Epidermal melanocyte (primary cell): ENCODE measurements around the gene TRIM66.
A peak's percentile ranks its signal among the peaks of the same experiment; 100 is the strongest.

Experiments
- DNase-seq: peaks from one replicate; pipeline ENCODE4 v3.0.0; 2011; ENCODE audit warnings: low spot score; ENCODE audit not compliant: insufficient read length

TRIM66 gene

DNA sequence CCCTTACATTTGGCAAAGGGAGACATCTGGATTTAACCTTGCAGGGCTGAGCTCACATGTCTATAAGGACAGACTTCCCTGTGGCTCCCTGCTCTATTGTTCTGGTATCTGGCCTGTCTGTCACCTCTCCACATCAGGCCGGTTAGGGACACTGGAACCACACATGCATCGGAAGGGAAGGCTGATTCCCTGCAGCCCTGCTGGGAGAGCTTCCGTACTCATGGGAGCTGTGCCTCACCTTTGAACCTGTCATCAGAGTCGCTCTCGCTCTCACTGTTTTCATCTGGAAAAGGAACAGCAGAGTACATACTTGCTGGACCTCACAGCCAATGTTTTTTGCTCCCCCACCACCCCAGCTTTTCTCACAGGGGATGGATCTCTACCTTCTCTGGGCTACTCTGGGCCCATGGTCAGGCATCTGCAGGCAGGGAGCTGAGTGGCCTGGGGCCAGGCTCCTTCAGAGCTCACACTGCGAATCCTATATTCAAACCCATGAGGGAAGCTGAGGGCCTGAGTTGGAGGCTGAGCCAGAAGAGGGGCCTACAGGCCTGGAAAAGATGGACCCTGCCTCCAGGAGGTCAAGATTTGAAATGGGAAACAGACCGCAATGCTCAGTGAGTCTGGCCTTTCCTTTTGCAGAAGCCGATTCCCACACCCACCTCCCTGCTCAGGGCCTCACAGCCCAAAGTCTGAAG lies 31.4 kb upstream of the TRIM66 start:
- DNase-seq = no peak

DNA sequence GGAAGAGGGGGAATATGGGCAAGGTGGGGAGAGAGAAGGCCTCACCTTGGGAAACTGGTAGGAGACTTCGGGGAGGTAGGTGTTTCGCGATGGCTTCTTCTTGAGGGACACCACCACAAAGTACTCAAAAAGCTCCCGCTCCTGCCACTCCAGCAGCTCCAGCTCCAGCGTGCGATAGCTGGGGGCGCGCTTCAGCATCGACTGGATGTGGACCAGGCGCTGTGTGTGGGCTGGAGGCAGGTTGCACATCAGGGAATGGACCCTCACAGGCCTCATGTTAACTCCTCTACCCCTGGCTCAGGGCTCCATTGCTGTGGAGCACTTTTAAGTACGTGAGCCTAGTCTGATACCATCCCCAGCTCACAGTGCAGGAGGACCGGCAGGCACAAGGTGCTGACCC lies 30.0 kb upstream of the TRIM66 start:
- no peak for DNase-seq

DNA sequence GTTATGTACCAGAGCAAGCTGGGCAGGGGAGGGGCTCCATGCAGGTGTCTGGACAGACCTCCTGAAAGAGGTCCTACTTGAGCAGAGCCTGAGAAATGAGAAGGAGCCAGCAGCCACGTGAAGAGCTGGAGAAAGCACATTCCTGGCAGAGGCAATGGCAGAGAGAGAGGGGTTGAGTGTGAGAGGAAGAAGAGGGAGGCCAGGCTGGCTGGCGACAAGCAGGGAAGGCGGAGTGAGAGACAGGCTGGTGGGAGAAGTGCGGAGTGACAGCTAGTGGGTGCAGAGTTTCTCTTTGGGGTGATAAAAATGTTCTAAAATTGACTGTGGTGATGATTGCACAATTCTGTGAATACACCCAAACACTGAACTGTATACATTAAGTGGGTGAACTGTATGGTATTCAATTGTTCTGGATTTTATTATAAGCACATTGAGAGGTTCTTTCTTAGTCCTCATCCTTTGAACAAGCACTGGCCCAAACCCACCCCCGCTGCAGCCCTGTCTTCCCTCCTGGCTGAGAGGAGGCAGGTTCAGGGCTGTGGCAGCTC lies 29.5 kb upstream of the TRIM66 start:
- no peak for DNase-seq

DNA sequence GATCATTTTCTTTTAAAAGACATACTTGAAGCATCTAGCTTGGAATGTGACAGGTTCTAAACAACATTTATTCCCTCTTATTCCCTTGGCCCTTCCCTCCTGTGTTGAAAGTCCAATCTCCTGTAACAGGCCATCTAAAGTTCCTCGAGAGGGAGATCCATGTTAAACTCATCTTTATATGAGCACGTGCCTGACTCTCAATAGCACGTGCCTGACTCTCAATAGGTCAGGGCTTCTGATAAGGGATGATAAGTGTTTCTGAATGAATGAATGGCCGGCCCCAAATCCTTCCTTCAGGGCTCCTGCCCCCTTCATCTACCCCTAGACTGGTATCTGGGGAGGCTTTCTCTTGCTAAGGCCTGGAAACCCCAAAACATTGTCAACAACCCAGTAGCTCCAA lies 27.3 kb upstream of the TRIM66 start:
- no peak for DNase-seq

DNA sequence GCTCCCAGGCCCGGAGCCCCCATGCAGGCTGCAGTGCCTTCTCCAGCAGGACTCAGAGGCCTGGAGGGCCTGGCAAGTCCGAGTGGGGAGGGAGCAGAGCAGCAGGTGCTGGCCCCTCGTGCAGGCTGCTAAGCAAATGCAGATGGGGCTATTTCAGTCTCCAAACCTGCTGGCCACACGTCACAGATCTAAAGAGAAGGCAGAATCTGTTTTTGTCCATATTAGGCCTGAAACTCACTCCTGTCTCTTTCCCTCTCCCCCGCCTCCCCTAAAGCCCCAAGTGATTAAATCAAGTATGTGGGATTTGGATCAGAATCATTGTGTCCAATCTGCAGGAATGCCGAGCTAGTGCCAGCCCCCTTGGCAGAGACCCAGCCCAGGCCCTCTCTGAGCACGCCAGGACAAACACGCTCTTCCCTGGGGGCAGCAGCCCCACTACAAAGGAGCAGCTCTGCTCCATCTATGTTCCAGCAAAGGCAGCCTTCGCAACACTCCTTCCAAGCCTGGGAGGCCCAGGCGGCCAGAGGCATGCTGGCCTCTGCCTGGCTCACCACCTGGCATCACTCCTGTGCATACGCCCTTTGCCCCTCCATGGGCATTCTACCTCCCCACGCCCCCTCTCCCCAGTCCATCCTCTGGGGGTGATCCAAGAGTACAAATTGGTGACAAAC lies 26.7 kb upstream of the TRIM66 start:
- no peak for DNase-seq

DNA sequence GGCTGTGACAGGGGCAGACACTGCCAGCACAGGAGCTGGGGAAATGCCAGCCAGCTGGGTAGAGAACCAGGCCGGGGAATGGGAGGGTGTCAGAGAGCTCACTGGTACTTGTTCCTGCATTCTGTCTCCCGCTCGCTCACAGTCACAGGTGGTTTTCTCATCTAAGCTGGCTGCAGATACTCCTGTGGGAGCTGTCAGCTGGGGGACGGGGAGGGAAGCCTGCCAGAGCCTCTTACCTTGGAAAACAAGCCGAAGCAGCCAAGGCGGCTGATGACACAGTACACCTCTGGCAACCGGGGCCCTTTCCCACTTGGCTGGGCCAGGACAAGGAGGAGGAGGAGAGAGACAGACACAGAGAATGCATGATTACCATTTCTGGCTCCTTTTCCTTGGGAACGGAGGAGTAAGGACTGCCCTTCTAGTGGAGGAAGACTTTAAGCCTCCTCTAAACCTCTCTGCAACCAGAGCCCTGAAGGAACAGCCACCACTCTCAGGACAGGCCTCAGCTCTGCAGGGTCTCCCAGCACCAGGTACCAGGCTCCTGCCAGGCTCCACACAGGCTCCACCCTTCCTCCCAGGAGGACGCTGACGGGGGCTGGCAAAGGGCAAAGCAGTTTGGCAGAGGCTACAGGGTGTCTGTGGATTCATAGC lies 25.2 kb upstream of the TRIM66 start:
- DNase-seq = no peak

DNA sequence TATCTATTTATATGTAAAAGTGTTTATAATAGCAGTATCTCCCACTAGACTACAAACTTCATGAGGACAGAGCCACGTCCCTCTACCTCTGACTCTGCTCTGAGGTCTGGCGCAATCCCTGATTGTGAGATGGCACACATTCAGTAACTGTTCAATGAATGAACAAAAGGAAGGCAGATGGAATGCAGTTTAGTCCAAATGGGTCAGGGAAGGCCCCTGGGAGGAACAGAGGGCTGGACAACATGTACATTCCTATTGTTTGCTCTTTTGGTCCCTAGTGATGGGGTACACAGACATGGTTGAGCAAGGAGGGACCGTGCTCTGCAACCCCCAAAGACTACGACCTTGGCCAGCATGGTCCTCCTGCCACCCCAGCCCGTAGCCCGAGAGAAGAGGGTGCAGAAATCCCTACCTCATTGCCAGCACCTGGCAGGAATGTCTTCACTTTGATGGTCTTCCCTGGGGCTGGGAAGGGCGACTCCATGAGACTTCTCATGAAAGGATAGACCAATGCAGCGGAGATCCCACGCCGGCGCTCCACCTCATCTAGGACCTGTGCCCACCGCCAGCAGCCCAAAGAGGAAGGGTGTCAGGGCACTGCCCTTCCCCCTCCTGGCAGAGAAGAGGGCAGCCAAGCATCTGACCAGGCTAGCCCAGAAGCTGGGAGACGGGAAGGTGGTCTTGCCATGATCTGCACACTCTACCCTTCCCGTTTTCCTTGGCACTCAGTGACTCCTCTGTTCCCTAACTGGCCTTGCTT lies 24.4 kb upstream of the TRIM66 start:
- no peak for DNase-seq

DNA sequence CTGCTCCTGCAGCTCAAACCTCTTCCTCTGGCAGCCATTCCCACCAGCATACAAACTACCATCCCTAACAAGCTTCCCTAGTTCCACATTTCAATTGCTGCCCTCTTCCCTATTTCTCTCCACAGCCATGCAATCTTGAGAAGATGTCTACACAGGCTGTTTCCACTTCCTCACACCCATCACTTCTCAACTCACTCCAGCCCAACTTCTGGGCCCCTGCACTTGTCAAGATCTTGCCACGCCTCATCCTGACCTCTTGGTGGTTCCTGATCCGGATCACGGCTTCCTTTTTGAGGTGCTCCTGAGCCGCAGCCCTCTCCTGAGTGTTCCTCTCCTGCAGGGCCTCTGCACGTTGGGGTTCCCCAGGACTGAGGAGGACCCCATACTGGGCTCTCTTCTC lies 22.7 kb upstream of the TRIM66 start:
- DNase-seq = no peak

DNA sequence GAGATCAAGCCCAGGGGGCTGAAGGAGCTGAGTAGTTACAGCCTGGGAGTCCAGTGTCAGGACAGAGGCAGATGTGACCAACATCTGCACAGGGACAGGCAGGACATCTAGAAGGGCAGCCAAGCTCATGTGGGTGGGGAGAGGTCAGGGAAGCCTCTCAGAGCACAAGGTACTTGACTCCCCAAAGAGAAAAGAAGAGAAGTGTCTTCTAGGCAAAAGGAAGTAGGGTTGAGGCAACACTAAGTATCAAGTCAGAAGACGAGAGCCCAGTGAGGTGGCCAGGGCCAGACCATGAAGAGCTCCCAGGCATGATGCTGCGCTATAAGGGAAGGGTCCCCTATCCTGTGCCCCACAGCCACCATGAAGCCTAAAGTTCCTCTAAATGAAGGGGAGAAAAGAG lies 21.7 kb upstream of the TRIM66 start:
- DNase-seq = no peak

DNA sequence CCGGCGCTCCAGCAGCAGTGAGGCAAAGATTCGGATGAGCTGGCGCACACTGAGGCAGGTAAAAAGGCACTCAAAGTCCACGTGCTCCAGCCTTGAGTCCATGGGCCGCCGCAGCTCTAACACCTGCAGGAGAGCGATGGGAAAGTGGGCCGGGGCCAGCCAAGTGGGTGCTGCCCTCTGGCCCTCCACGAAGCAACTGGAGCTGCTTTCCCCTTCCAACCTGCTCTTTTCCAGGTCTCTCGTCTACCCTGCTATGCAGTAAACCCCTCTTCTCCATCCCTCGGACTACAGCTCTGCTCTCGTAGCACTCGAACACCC lies 20.1 kb upstream of the TRIM66 start:
- no peak for DNase-seq

DNA sequence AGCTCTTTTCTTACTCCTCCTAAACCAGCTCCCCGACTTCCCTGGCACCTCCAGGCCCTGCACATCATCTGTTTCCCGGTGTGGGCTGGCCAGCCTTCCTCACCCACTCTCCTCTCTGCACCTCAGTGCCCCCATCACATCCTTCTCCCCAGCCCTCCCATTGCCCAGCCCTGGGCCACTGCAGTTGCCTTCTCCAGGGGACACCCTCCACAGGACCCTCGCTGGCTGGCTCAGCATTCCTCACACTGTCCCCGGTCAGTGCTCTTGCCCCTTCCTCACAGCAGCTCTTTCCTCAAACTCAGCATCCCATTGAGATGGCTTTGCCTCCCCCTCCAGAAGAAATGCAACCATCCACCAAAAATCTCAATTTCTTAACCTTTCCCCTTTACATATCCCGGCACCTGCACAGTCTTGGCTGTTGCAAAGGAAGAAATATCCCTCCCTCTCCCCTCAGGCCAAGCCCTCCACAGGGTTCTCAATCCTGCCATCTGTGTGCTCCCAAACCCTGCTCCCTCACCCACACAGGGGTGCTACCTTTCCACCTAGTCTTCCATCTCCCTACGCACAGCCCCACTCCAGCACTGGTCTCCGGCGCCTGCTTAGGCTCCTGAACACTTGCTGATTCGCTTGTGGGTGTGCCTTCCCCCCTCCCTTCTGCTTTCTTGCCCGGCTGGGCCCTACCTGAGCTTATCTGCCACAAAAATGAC lies 19.6 kb upstream of the TRIM66 start:
- no peak for DNase-seq

DNA sequence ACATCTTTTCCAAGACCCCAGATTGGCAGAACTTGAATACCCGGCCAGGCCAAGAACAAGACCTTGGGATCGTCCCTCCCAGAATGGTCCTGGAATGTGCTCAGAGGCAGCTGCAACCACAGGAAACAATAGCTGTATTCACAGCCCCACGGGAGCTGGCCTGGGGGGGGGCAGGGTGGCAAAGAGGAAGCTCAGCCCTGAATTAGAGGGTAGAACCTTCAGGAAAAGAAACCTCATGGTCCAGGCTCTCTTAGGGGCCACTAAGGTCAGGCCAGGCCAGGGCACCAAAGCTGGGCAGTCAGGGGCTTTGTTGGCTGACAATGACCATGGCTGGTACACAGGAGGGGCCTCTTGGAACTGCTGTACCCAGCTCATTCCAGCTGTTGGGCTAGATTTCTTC lies 17.4 kb upstream of the TRIM66 start:
- peak; percentile 85 for DNase-seq

DNA sequence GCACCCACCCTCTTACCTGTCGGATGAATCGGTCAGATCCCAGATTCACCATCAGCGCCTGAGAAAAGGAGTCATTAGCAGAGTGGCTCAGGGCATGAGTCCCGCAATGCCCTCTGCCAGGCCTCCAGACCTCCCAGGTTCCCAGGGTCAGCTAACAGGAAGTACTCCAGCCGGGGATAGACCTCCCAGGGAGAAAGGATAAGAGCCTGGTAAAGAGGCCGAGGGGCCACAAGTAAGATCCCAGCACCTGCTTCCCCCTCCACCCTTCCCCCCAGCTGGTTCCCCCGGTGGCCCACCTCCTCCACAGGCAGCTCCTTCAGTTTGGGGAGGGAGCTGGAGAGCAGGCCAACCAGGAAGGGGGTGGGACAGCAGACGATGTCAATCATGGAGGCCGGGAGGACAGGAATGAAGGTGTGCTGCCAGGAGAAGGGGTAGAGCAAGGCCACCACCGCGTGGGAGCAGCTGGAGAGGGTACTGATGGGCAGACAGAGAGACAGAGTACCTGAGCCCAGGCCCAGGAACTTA lies 16.5 kb upstream of the TRIM66 start:
- DNase-seq = no peak

DNA sequence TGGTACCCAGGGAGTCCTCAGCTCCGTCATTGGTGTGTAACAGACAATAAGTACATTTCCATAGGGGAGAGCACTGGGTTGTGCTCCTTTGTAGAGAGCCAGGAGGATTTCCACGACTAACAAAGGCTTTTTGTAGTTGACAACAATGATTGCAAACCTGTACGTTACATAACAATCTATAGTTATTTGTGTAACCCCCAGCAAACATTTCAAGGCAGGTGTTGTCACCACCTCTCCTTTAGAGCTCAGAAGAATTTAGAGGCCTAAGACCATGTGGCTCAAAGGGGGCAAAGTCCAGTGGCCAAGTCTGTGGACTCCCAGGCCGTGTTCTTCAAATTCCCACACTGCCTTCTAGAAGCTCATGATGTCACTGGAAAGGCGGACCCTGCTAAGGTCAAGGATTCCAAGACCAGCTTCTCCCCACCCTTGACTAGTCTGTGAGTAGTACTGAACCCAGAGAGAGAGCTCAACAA lies 15.9 kb upstream of the TRIM66 start:
- no peak for DNase-seq

DNA sequence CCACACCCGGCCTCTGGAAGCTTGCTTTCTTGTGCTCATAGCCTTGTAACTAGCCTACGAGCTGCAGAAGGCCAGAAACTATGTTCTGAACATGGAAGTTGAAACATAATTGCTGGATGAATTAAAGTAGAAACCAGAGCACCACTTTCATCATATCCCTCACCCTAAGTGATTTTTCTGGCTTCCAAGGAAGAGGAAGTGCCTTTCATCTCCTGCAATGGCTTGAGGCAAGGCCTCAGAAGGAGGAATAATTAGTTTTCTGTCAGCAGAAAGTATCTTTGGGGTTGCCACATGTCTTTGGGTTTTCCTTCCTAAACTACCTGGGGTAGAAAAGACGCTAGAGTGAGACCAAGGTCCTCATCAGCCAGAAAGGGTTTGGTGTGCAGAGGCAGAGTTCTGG lies 14.6 kb upstream of the TRIM66 start:
- no peak for DNase-seq

DNA sequence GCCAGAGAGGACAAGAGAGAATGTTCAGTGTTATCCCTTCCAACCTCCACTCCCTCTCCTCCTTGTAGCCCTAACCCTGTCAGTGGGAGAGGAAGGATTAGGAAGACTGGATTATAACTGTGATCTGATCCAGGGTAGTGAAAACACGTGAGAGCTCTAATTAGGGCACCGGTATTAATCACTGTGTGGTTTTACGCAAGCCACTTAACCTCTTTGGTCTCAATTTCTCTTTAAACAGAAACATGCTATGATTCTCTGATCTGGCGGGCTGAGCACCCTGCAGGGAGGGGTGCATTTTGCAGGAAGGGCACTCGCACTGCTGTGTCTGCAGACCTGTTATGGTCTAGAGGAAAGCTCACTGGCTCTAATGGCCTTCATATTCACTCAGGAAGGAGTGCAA lies 11.7 kb upstream of the TRIM66 start:
- DNase-seq = no peak

DNA sequence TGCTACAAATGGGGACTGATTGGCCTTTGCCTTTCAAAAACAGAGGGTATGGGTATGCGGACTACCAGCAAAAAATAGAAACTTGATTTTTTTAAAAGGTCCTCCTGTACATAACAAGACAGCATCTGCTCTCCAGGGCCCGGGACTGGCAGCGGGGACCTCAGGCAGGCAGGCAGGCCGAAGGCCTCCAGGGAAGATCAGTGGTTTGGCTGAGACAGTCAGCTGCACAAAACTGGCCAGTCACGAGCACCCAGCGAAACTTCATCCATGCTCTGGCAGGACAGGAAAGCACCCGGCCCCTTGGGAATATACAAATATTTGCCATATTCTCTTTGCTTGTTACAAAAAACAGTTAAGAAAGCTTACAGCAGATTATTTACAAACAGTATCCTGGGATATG lies 11.1 kb upstream of the TRIM66 start:
- peak; percentile 54 for DNase-seq

DNA sequence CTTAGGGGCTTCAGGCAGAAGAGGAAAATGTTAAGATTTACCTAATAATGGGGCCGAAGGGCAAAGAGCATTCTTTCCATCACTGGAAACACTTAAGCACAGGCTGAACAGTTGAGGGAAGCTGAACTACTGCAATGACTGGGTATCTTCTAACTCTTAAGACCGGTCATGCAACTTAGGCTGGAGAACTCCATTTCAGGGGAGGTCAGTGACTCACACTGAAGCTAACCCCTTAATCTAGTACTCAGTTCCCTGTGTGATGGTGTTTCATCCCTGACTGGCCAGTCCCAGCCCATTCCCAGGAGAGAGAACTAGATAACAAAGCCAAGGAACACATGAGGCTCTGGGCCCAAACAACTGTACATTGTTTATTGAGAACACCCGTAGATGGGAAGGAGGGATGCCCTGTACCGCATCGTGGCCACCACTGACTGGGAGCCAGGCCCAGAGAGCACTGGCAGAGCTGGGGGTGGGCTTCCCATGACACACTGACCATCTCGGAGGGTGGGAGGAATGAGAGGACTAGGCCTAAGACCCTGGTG lies 10.6 kb upstream of the TRIM66 start:
- no peak for DNase-seq

DNA sequence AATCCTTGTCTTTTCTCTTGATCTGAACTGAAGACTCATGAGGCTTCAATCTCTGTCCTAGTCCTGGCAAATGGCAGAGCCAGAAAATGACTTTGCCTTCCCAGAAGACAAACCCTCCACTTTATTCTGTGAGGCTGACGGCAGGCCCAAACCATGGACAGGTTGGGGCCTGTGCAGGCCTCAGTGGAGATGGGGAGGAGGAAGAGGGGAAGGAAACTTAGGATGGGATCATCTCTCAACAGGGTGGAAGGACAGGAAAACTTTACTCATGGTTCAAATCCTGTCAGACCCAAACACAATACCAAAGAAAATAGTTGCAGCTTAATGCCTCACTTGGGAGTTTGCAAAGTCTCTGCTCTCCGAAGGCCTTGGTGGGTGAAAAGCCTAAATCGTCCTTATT lies 10.0 kb upstream of the TRIM66 start:
- no peak for DNase-seq

DNA sequence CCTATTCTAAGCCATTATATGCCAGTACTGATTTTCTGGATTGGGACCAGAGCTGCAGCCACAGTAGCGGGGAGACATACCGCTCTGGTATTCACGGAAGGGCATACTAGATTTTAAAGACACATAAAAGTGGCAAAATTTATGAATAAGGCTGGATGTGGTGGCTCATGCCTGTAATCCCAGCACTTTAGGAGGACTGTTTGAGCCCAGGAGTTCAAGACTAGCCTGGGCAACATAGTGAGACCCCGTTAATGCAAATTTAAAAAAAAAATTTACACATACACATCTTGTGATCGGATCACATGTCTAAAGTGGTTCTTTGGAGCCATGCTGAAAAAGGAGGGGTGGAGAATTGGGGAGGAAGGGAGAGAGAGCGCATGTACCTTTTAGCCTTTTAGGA lies 9.1 kb upstream of the TRIM66 start:
- no peak for DNase-seq
